Measurements from ENCODE around the gene CRELD2.

CRELD2 gene

GRCh38 chr22:49915610-49916009 lies 2.8 kb upstream of the CRELD2 start:
- ChIA-PET CTCF (interaction anchor here (0.7 to 2.9 kb wide), 3 partner anchors 8 to 115 kb away, joined by 3 to 8 read pairs (median 3); no protein-coding TSS in a partner anchor), POLR2A (no interaction called here)
- no peak for DNase-seq (ENCODE audit: extremely low spot score)
- TF ChIP-seq CTCF (IDR thresholded peaks at IDR 0.05; ENCODE audit: control extremely low read depth, extremely low read depth, low read depth, missing control alignments), result no peak

- ChIA-PET POLR2A (no interaction called here), CTCF (interaction anchor here (0.9 to 2.9 kb wide), 4 partner anchors 9 to 114 kb away, joined by 3 to 8 read pairs (median 4); no protein-coding TSS in a partner anchor)
- TF ChIP-seq CTCF (IDR thresholded peaks at IDR 0.05; ENCODE audit: control extremely low read depth, extremely low read depth, low read depth, missing control alignments), result no peak
- no peak for DNase-seq (ENCODE audit: extremely low spot score)
Measured at GRCh38 chr22:49916831-49917230, 1.6 kb upstream of the CRELD2 start.

- ChIA-PET CTCF (interaction anchor here (1.0 to 1.8 kb wide), 2 partner anchors 12 to 14 kb away, joined by 3 to 5 read pairs; no protein-coding TSS in a partner anchor), POLR2A (no interaction called here)
- no peak for DNase-seq (ENCODE audit: extremely low spot score)
- no peak for TF ChIP-seq CTCF (IDR thresholded peaks at IDR 0.05; ENCODE audit: control extremely low read depth, extremely low read depth, low read depth, missing control alignments)
Measured at GRCh38 chr22:49918911-49919881, 762 bp downstream of the CRELD2 start.

GRCh38 chr22:49920859-49921258 lies 2.4 kb downstream of the CRELD2 start:
- TF ChIP-seq CTCF (IDR thresholded peaks at IDR 0.05; ENCODE audit: control extremely low read depth, extremely low read depth, low read depth, missing control alignments), result no peak
- POLR2A ChIA-PET, result no interaction called here
- CTCF ChIA-PET, result no interaction called here
- DNase-seq (ENCODE audit: extremely low spot score), result no peak

- ChIA-PET CTCF (interaction anchor here (0.8 to 1.3 kb wide), 2 partner anchors 9 to 31 kb away, joined by 3 read pairs; no protein-coding TSS in a partner anchor), POLR2A (no interaction called here)
- DNase-seq (ENCODE audit: extremely low spot score), result no peak
- TF ChIP-seq CTCF (IDR thresholded peaks at IDR 0.05; ENCODE audit: control extremely low read depth, extremely low read depth, low read depth, missing control alignments), result no peak
Measured at GRCh38 chr22:49921508-49922278, 3.3 kb downstream of the CRELD2 start.

- ChIA-PET POLR2A (no interaction called here), CTCF (interaction anchor here (0.8 to 1.3 kb wide), 2 partner anchors 10 to 32 kb away, joined by 3 read pairs; no protein-coding TSS in a partner anchor)
- DNase-seq (ENCODE audit: extremely low spot score), result no peak
- no peak for TF ChIP-seq CTCF (IDR thresholded peaks at IDR 0.05; ENCODE audit: control extremely low read depth, extremely low read depth, low read depth, missing control alignments)
Measured at GRCh38 chr22:49922484-49922883, 4.0 kb downstream of the CRELD2 start.

Measured in GM10248 (cell line).